ENCODE results near the gene CHN1. TPM values are rescaled to one million over a fixed set of nuclear protein-coding genes. Genes with fewer than 3 reads are reported as not detected.
A peak's percentile ranks its signal among the peaks of the same experiment; 100 is the strongest.

Gene CHN1
- total and polyA plus RNA-seq, 2 experiments from 2014 or later = 64.3 to 70.8 TPM

GRCh38 chr2:174775571-174775980 lies 229.6 kb downstream of the CHN1 start:
- DNase-seq (ENCODE audit: low read depth in 1 of 2, low spot score in 1 of 2) = no peak
- no peak overlapping the region for H3K27ac ChIP-seq
- no peaks in the 10 kb centered on the region for H3K27me3 ChIP-seq
- no peaks in the 10 kb centered on the region for H3K36me3 ChIP-seq
- TF ChIP-seq, protein P1, sequence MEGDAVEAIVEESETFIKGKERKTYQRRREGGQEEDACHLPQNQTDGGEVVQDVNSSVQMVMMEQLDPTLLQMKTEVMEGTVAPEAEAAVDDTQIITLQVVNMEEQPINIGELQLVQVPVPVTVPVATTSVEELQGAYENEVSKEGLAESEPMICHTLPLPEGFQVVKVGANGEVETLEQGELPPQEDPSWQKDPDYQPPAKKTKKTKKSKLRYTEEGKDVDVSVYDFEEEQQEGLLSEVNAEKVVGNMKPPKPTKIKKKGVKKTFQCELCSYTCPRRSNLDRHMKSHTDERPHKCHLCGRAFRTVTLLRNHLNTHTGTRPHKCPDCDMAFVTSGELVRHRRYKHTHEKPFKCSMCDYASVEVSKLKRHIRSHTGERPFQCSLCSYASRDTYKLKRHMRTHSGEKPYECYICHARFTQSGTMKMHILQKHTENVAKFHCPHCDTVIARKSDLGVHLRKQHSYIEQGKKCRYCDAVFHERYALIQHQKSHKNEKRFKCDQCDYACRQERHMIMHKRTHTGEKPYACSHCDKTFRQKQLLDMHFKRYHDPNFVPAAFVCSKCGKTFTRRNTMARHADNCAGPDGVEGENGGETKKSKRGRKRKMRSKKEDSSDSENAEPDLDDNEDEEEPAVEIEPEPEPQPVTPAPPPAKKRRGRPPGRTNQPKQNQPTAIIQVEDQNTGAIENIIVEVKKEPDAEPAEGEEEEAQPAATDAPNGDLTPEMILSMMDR (IDR thresholded peaks at IDR 0.05; ENCODE audit: low read depth, low read length) = no peak
- H3K4me1 ChIP-seq (ENCODE audit: low read depth) = peaks cover 43% of the 10 kb centered on the region
- H3K9me3 ChIP-seq (ENCODE audit: low read depth) = no peaks in the 10 kb centered on the region
- H3K4me3 ChIP-seq = no peak overlapping the region

GRCh38 chr2:174774886-174775285 lies 230.3 kb downstream of the CHN1 start:
- Histone ChIP-seq H3K9me3 (ENCODE audit: low read depth) (no peaks in the 10 kb centered on the region), H3K36me3 (no peaks in the 10 kb centered on the region), H3K4me3 (no peak overlapping the region), H3K4me1 (ENCODE audit: low read depth) (peaks cover 43% of the 10 kb centered on the region), H3K27me3 (no peaks in the 10 kb centered on the region), H3K27ac (no peak overlapping the region)
- DNase-seq (ENCODE audit: low read depth in 1 of 2, low spot score in 1 of 2) = no peak
- TF ChIP-seq, protein P1 (IDR thresholded peaks at IDR 0.05; ENCODE audit: low read depth, low read length) = no peak

GRCh38 chr2:174773215-174773614 lies 232.0 kb downstream of the CHN1 start:
- peaks cover 35% of the 10 kb centered on the region for H3K4me1 ChIP-seq (ENCODE audit: low read depth)
- no peaks in the 10 kb centered on the region for H3K9me3 ChIP-seq (ENCODE audit: low read depth)
- H3K27ac ChIP-seq = no peak overlapping the region
- no peak for DNase-seq (ENCODE audit: low read depth in 1 of 2, low spot score in 1 of 2)
- no peaks in the 10 kb centered on the region for H3K27me3 ChIP-seq
- no peak overlapping the region for H3K4me3 ChIP-seq
- TF ChIP-seq, protein P1 (IDR thresholded peaks at IDR 0.05; ENCODE audit: low read depth, low read length) = no peak
- H3K36me3 ChIP-seq = no peaks in the 10 kb centered on the region

DNA sequence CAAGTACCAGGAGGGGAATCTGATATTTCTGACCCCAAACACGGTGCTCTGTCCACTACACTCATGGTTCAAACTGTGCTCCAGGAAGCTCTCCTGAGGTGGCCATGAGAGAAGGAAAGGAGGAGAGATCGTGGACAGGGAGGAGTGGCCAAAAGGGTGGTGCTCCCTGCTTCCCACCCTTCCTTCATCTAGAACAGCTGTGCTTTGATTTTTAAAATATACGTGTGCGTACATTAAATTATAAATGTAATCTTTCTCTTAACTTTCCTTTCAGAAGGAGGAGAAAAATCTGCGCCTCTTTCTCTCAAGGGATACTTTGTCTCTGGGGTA lies 232.7 kb downstream of the CHN1 start:
- TF ChIP-seq, protein P1 (IDR thresholded peaks at IDR 0.05; ENCODE audit: low read depth, low read length) = no peak
- Histone ChIP-seq H3K9me3 (ENCODE audit: low read depth) (no peaks in the 10 kb centered on the region), H3K4me3 (no peak overlapping the region), H3K36me3 (no peaks in the 10 kb centered on the region), H3K27ac (peak overlapping the region; percentile 78), H3K4me1 (ENCODE audit: low read depth) (peaks cover 27% of the 10 kb centered on the region), H3K27me3 (no peaks in the 10 kb centered on the region)
- DNase-seq (ENCODE audit: low read depth in 1 of 2, low spot score in 1 of 2) = no peak

DNA sequence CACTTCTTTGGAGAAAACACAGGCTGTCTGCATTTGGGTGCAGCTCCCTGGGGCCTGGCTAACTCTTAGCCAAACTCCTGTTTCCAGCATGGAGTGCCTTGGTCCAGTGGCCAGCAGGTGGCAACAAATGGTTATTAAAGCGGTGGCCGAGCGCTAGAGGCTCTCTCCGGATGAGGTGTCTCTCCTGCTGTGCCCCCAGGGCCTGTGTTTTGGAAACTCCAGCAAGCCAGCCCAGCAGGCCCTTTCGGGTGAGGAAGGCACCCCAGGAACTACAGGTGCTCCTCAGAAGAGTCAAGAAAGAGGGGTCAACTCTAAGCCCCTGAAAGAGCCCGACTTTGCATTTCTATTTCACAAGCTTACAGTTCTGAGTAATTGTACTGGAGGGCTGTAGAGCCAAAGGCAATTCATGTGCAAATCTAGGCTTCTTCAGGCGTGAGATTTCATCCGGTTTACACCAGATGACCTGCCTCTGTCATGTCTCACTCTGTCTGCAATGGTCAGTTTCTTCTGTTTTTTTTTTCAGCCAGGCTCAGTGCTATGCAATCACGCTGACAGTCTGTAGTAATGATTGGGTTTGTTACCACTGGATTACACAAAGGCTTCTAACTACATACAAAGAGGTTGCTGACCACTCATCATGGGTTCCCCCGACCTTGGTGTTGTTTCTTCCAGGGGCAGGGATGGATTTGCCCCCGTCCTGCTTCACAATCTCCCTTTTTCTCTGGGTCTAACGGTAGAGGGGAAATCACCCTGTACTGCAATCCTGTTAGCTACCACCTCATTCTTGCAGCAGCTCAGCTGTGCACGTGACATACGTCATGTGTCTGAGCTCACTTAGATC lies 233.3 kb downstream of the CHN1 start:
- Histone ChIP-seq H3K9me3 (ENCODE audit: low read depth) (no peaks in the 10 kb centered on the region), H3K27me3 (no peaks in the 10 kb centered on the region), H3K4me3 (no peak overlapping the region), H3K27ac (peak overlapping the region; percentile 78), H3K36me3 (no peaks in the 10 kb centered on the region), H3K4me1 (ENCODE audit: low read depth) (peaks cover 22% of the 10 kb centered on the region)
- TF ChIP-seq, protein P1 (IDR thresholded peaks at IDR 0.05; ENCODE audit: low read depth, low read length) = peak; percentile 89
- DNase-seq (ENCODE audit: low read depth in 1 of 2, low spot score in 1 of 2) = peak; percentile 87 to 92

All from cardiac muscle cell (in vitro differentiated cells and primary cell).